Measurements from ENCODE around the gene TGFBRAP1. TPM values are rescaled to one million over a fixed set of nuclear protein-coding genes. Genes with fewer than 3 reads are reported as not detected.

Gene TGFBRAP1, protein sequence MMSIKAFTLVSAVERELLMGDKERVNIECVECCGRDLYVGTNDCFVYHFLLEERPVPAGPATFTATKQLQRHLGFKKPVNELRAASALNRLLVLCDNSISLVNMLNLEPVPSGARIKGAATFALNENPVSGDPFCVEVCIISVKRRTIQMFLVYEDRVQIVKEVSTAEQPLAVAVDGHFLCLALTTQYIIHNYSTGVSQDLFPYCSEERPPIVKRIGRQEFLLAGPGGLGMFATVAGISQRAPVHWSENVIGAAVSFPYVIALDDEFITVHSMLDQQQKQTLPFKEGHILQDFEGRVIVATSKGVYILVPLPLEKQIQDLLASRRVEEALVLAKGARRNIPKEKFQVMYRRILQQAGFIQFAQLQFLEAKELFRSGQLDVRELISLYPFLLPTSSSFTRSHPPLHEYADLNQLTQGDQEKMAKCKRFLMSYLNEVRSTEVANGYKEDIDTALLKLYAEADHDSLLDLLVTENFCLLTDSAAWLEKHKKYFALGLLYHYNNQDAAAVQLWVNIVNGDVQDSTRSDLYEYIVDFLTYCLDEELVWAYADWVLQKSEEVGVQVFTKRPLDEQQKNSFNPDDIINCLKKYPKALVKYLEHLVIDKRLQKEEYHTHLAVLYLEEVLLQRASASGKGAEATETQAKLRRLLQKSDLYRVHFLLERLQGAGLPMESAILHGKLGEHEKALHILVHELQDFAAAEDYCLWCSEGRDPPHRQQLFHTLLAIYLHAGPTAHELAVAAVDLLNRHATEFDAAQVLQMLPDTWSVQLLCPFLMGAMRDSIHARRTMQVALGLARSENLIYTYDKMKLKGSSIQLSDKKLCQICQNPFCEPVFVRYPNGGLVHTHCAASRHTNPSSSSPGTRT
- 10 to 100 TPM; 28.7 to 30.1 TPM for total RNA-seq

DNA sequence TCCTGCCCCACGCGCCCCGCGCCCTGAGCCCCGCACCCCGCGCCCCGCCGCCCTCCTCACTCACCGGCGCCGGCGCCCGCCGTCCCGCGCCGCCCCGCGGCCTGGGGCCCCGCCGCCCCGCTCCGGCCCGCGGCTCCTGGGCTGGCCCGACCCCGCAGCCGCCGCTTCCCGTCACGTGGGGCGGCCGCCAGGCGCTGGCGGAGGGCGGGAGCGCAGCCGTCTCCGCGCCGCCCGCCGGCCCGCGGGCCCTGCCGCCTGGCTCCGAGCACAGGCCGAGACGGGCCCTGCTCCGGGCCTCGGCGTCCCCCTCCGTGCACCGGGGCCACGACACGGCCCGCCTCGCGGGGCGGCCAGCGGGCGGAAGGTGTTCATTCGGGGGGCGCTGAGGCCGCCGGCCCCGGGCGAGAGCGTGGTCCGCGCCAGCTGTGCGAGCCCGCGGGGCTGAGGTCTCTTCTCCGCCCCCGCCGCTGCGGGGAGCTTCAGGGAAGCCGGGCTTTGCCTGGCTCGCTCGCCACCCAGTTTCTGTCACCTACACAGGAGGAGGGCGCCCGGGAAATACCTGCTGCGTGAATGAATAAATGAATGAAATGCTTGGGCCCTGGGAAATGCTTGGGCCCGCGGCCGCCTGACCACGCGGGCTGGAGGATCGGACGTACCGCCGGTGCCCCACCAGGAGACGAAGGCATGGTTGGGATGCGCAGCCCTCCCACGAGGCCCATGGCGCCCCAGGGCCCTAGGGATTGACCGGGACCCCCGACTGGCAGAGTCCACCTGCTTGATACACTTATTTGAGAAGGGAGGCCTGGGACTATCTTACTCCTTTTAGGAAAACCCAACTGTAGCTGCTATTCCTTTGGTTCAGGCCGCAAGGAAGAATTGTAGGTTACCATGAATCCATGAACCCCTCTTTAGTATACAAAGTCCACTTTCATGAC lies at the start of gene TGFBRAP1:
Gene TGFBRAP1, minus strand, starts transcription at position 175 of the 935 bp plus-strand sequence. CDS start 21,434 bp downstream, outside the sequence.
- H3K9me3 Mint-ChIP-seq: no peaks in the 10 kb centered on the region
- H3K4me1 Mint-ChIP-seq: peaks cover 40% of the 10 kb centered on the region
- H3K27me3 Mint-ChIP-seq: no peaks in the 10 kb centered on the region
- peak; percentile 78 for DNase-seq
- peak within 1 kb of the TSS; percentile 96 for H3K27ac Mint-ChIP-seq
- peaks cover 22% of the 10 kb centered on the region for H3K36me3 Mint-ChIP-seq
- H3K4me3 Mint-ChIP-seq: peak within 1 kb of the TSS; percentile 88

- H3K27ac Mint-ChIP-seq: no peak overlapping the region
- H3K27me3 Mint-ChIP-seq: no peaks in the 10 kb centered on the region
- H3K4me1 Mint-ChIP-seq: peaks cover 4% of the 10 kb centered on the region
- no peaks in the 10 kb centered on the region for H3K36me3 Mint-ChIP-seq
- no peak overlapping the region for H3K4me3 Mint-ChIP-seq
- no peaks in the 10 kb centered on the region for H3K9me3 Mint-ChIP-seq
- no peak for DNase-seq
These were observed 49.4 kb upstream of the TGFBRAP1 start for GRCh38 chr2:105378921-105379383.

DNA sequence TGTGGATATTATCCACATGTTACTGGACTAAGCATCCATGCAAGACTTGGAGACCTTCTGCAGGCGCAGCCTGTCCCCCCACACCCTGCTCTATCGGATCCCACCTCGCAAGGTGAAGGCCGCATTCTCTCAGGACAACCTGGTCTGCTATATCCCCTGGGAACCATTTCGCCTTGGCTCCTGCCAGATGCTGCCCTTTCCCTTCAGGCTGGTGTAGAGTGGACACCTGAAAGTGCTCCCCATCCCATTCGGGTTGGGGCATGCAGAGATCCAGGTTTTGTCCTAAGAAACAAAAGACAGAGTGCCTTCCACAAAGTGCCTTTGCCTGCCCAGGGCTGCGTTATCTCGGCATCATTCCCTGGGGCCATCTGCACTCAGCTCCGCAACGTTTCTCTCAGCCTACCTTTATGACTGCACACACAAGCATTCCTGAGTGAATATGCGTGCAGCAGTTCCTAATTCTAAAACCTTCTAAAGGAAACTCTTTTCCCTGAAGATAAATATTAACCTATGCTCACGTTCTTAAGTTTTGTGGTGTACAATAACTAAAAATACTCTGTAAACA lies 48.8 kb upstream of the TGFBRAP1 start:
- H3K36me3 Mint-ChIP-seq: no peaks in the 10 kb centered on the region
- no peak for DNase-seq
- H3K27ac Mint-ChIP-seq: no peak overlapping the region
- H3K4me1 Mint-ChIP-seq: peaks cover 4% of the 10 kb centered on the region
- no peaks in the 10 kb centered on the region for H3K9me3 Mint-ChIP-seq
- H3K4me3 Mint-ChIP-seq: no peak overlapping the region
- H3K27me3 Mint-ChIP-seq: no peaks in the 10 kb centered on the region

GRCh38 chr2:105377871-105378270 lies 48.3 kb upstream of the TGFBRAP1 start:
- Mint-ChIP-seq H3K36me3 (no peaks in the 10 kb centered on the region), H3K27ac (no peak overlapping the region), H3K4me1 (peaks cover 4% of the 10 kb centered on the region), H3K27me3 (no peaks in the 10 kb centered on the region), H3K4me3 (no peak overlapping the region), H3K9me3 (no peaks in the 10 kb centered on the region)
- DNase-seq: no peak

DNA sequence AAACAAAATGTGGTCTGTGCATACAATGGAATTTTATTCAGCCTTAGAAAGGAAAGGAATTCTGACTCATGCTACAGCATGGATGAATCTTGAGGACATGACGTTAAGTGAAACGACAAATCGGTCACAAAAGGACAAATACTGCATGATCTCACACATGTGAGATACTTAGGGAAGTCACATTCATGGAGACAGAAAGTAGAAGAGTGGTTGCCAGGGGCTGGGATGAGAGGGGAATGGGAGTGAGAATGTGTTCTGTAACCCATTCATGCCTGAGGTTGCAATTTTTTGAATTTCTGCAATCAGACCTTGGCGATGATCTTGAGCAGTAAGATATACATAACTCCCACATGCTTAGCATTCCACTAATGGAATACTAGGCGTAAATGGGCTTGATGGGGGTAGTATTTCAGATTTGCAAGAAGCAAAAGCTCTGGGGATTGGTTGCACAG lies 47.3 kb upstream of the TGFBRAP1 start:
- Mint-ChIP-seq H3K4me3 (no peak overlapping the region), H3K4me1 (peaks cover 4% of the 10 kb centered on the region), H3K36me3 (no peaks in the 10 kb centered on the region), H3K9me3 (no peaks in the 10 kb centered on the region), H3K27me3 (no peaks in the 10 kb centered on the region), H3K27ac (no peak overlapping the region)
- DNase-seq: no peak

- Mint-ChIP-seq H3K4me3 (no peak overlapping the region), H3K9me3 (no peaks in the 10 kb centered on the region), H3K4me1 (peaks cover 4% of the 10 kb centered on the region), H3K27ac (no peak overlapping the region), H3K36me3 (no peaks in the 10 kb centered on the region), H3K27me3 (no peaks in the 10 kb centered on the region)
- no peak for DNase-seq
These were observed 46.5 kb upstream of the TGFBRAP1 start for GRCh38 chr2:105376010-105376409.

GRCh38 chr2:105375001-105375561 lies 45.5 kb upstream of the TGFBRAP1 start:
- peaks cover 4% of the 10 kb centered on the region for H3K4me1 Mint-ChIP-seq
- no peak for DNase-seq
- H3K36me3 Mint-ChIP-seq: no peaks in the 10 kb centered on the region
- no peak overlapping the region for H3K4me3 Mint-ChIP-seq
- no peaks in the 10 kb centered on the region for H3K27me3 Mint-ChIP-seq
- no peaks in the 10 kb centered on the region for H3K9me3 Mint-ChIP-seq
- H3K27ac Mint-ChIP-seq: no peak overlapping the region

DNA sequence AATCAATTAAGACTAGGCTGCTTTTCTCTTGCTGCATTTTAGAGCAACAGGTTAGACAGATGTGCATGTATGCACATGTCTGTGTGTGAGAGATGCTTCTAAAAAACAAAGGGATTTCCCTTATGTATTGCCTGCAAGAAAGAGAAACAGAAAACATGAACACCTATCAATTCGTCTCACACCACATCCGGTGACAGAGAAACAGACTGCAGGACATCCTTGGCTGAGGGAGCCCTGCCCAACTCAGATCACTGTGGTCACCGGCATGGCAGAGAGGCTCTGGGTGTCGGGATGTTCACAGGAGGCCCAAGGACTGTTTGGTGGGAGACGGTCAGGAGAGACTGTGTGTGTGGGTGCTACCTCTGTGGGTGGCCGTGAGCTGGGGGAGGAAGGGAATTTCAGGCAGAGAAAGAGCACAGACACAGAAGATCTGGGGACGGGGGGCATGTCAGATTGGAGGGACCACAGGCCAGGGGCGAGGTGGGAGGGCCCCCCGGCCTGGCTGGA lies 44.4 kb upstream of the TGFBRAP1 start:
- no peak for DNase-seq
- no peaks in the 10 kb centered on the region for H3K9me3 Mint-ChIP-seq
- peak overlapping the region; percentile 12 for H3K4me3 Mint-ChIP-seq
- no peaks in the 10 kb centered on the region for H3K36me3 Mint-ChIP-seq
- peak overlapping the region; percentile 78 for H3K27ac Mint-ChIP-seq
- H3K27me3 Mint-ChIP-seq: no peaks in the 10 kb centered on the region
- H3K4me1 Mint-ChIP-seq: peaks cover 10% of the 10 kb centered on the region

GRCh38 chr2:105373344-105373781 lies 43.8 kb upstream of the TGFBRAP1 start:
- Mint-ChIP-seq H3K36me3 (no peaks in the 10 kb centered on the region), H3K4me3 (no peak overlapping the region), H3K27ac (no peak overlapping the region), H3K27me3 (no peaks in the 10 kb centered on the region), H3K4me1 (peaks cover 10% of the 10 kb centered on the region), H3K9me3 (no peaks in the 10 kb centered on the region)
- no peak for DNase-seq

GRCh38 chr2:105371810-105372209 lies 42.3 kb upstream of the TGFBRAP1 start:
- no peaks in the 10 kb centered on the region for H3K27me3 Mint-ChIP-seq
- H3K36me3 Mint-ChIP-seq: no peaks in the 10 kb centered on the region
- DNase-seq: no peak
- peaks cover 10% of the 10 kb centered on the region for H3K4me1 Mint-ChIP-seq
- H3K27ac Mint-ChIP-seq: no peak overlapping the region
- H3K9me3 Mint-ChIP-seq: no peaks in the 10 kb centered on the region
- no peak overlapping the region for H3K4me3 Mint-ChIP-seq

DNA sequence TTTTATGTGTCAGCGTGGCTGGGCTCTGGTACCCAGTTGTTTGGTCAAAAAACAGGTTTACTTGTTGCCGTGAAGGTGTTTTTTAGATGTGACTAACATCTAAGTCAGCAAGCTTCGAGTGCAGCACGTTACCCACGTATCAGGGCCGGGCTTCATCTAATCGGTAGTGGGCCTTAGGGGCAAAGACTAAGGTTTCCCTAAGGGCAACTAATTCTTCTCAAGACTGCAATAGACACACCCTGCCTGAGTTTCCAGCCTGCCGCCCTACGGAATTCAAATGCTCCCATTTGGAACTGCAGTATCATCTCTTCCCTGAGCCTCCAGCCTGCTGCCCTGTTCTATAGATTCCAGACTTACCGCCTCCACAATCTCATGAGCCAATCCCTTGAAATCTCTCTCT lies 41.6 kb upstream of the TGFBRAP1 start:
- Mint-ChIP-seq H3K36me3 (no peaks in the 10 kb centered on the region), H3K4me3 (no peak overlapping the region), H3K4me1 (peaks cover 10% of the 10 kb centered on the region), H3K27ac (no peak overlapping the region), H3K9me3 (no peaks in the 10 kb centered on the region), H3K27me3 (no peaks in the 10 kb centered on the region)
- DNase-seq: no peak

- Mint-ChIP-seq H3K36me3 (no peaks in the 10 kb centered on the region), H3K27ac (no peak overlapping the region), H3K27me3 (no peaks in the 10 kb centered on the region), H3K4me1 (peaks cover 10% of the 10 kb centered on the region), H3K9me3 (no peaks in the 10 kb centered on the region), H3K4me3 (no peak overlapping the region)
- peak; percentile 81 for DNase-seq
These were observed 40.5 kb upstream of the TGFBRAP1 start for GRCh38 chr2:105369777-105370690.
